Fibroblast of peridontal ligament (primary cell): Measurements from ENCODE around the gene TUBGCP2.

Source experiments
- DNase-seq: peaks from one replicate; pipeline ENCODE4 v3.0.0-alpha.2; 2010; ENCODE audit errors: extremely low read depth

Gene TUBGCP2

DNA sequence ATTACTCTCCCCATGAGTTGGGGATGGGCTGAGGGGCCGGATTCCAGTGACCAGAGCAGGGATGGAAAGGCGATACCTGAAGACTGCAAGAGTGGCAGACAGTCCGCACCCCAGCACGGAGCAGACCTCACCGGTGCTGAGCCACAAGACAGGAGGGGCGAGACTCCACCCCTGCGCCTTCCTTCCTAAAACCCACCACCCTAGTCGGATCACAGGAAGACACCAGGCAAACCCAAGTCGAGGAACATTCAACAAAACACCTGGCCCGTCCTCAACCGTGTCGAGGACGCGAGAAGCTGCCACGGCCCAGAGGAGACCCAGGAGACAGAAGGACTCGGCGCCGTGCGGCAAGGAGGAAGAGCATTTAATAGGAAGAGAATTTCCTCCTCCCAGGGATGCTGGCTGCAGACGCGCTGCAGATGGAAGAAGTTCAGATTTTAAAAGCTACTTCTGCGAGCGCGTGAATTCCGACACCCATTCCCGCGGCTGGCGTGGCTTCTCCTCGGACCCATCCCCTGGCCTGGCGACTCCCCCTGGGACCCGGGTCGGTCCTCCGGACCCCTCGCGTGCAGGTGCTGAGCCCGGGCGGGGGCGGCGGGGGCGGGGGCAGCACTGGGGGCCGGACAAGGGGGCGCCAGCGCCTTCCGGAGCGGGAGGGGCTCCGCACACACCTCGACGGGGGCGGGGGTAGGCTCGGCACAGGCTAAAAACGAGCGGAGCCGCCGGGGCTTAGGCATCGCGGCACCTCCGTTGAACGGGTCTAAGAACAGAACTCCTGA lies 79.2 kb downstream of the TUBGCP2 start:
- DNase-seq, result no peak
